HG02840 (cell line): ENCODE results near the gene CYYR1.

ENCODE experiments used
- ATAC-seq: cut with Tn5 transposase; IDR thresholded peaks from one replicate; pipeline ENCODE4 v1.9.1; 2021; ENCODE audit warnings: mild to moderate bottlenecking, moderate library complexity, moderate number of reproducible peaks; ENCODE audit not compliant: unreplicated experiment, low FRiP score

The CYYR1 gene

DNA sequence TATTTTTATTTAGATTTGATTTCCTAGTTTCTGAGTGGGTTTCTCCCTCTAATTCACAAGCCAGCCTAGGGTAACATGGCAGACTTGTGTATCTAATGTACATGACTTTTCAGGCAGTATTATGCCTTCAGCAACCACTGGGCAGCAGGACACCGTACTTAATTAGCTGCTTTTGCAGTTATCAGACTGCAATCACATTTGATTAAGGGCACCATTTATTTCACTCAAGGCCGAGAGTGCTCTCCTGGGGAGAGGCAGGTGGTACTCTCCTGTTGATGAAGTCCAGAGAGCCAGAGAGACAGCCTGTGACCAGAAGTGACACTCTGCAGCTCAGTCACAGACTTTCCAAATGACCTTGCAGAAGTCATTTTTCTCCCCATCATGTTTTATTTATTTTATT is 18.7 kb downstream of the CYYR1 start:
- no peak for ATAC-seq

DNA sequence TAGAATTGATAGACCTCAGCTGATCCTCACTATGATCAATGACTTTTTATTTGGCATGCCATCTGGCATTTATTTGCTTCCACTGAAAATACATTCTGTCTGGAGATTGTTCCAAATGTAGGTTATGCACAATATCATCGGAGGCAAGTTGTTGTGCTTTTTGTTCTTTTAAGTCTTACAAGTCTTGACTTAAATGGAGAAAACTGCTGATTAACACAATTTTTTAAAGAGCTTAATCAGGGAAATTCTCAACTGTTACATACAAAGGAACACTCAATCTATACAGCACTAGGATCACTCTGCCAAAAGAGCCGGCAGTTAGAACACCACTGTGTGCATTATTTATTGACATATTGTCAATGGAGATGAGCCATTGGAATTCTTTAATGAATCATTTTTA is 19.2 kb downstream of the CYYR1 start:
- no peak for ATAC-seq

DNA sequence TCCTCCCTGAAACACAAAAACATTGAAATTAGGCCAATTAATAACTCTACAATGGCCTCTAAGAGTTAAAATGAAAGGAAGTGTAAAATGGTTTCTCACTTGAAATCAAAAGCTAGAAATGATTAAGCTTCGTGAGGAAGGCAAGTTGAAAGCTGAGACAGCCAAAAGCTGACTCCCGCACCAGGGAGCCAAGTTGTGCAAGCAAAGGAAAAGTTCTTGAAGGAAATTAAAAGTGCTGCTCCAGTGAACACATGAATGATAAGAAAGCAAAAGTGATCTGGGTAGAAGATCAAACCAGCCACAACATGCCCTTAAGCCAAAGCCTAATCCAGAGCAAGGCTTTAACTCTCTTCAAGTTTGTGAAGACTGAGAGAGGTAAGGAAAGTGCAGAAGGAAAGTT is 22.8 kb downstream of the CYYR1 start:
- no peak for ATAC-seq

DNA sequence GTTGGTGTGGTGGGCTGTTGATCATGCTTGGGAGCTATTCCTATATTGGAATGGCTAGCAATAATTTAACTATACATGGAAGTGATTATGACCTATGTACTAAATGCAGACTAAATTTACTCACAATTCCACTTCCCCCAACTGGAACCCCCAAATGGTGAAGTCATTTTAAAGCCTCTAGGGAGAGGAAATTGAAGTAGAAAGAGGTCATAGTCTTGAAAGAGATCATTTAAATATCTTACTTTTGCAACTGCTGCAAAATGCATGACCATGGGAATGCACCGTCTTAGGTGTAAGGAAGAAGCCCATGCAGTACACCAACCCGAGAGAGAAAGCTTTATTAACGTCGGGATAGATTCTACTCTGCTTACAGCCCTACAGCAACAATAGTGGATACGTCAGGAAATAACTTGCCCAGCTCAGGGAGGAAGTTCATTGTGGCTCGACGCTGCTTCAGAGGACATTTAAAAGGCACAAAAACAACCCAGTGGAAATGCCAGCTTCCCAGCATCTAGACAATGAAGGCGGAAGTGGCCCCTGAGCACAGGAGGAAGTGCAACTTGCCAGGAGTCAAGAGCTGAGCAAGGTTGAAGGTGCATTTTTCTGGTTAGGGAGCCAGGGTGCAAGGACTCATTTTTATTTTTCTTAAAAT is 26.5 kb downstream of the CYYR1 start:
- no peak for ATAC-seq

DNA sequence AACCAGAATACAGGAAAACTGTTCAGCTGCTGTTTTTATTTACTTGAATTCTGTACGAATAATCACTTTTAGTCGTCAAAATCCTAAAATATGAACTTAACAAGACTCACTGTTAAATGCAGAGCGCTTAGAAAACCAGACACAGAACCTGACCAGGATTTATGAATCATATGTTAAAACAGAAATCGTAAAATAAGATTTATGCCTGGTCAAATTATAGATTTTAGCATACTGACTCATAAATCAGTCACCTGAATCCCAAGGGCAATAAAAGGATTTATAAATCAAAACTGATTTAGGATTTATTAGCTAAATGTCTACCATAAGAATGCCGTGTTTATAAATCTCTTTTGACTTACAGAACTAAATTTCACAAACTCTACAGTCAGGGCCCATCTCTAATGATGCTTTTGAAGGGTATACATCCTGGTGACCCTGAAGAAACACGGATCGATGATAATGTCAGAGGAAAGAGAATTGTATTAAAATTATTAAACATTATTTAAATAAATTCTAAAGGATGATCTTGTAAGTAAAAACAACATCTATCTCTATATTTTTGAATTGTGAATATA is 28.8 kb downstream of the CYYR1 start:
- no peak for ATAC-seq

DNA sequence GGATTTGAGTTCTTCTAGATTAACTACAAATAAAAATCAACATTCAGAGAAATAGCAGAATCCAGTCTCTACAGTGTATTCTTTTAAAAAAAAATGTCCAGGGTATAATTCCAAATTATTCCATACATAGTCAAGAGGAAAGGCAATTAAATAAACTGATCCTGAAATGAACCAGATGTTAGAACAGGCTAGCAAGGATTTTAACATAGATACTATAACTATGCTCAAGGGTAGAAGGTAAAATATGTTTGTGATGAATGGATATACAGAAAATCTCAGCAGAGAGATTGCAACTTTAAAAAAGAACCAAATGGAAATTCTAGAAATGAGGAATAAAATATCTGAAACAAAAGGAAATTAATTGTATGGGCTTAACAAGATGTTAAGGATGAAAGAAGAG is 32.4 kb downstream of the CYYR1 start:
- no peak for ATAC-seq

DNA sequence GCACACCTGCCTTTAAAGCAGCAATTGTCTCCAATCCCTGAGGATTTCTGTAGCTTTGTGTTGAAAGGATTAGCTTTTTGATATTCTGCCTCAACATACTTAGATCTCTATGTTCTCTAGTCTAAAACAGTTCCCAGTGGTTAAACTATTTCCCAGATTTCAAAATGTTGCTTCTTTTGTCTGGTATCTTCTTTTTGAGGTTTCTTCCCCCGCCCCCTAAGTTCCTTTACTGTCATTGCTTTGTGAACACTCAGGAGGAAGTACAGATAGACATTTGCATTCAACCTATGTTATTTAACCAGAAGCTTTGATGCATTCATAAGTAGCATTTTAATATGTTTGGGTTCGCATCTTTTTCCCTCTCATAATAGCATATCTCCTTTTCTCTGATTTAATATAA is 33.5 kb downstream of the CYYR1 start:
- ATAC-seq: no peak

DNA sequence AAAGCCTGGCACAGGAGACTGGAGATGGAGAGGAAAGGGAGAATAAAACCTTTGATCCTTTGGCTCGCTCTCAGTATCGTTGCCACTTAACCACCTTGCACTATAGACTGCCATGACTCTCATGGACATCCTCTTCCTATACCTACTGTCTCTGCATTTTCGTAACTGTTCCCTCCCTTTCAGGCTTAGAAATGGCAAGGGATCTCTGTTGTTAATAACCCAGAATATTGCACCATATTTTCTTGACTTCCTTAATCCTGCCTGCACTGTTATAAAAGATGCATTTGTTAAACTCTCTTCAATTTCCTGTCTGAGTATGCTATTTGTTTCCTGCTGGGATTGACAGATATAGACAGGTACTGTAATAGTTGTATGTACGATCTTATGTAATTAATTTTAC is 38.6 kb downstream of the CYYR1 start:
- ATAC-seq: no peak

DNA sequence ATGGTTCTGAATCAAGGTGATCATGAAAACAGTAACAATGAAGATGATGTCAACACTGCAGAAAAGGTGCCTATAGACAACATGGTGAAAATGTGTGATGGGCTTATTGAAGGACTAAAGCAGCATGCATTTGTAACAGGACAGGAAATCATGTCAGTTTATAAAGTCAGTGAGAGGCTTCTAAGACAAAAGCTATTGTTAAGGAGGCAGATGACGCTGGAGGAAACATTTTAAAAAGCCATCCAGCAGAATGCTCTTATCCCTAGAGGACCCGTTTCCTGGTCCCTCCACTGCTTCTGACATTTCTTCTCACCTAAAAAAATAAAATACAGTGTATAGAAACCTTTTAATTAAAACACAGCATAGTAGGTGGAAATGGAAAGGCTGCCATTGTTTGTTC is 40.9 kb downstream of the CYYR1 start:
- no peak for ATAC-seq

DNA sequence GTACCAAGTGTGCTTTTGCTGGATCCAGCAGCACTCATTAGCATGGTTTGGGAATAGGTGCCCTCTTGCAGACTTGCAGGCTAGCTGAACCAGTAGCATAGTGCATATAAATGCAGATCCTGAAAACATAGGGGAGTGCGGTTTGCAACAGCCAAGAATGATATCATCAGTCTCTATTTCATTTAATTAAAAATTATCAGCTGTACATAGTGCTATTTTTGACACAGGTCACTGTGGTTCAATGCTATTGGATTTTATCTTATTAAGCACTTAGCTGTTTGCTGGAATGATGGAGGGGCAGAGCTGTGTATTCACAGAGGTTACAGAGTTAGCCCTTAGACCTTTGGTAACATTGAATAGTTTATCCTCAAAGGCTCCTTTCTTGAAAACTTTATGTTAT is 43.6 kb downstream of the CYYR1 start:
- ATAC-seq: no peak

DNA sequence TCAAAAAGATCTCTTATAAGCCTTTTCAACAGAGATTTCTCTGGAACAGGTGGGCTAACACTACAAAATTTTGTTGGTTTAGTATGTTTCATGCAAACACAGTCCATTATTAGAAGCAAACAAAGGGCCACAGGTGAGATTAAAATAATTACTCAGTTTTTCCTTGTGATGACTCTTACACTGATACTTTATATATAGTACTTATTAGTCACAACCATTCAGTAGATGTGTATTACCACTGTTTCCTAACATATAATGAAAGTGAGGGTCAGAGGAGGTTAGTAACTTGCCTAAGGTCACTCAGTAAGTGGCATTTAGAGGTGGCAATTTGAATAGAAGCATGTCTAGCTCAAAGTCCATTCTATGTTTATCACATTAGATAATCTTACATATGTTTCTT is 44.2 kb downstream of the CYYR1 start:
- no peak for ATAC-seq

DNA sequence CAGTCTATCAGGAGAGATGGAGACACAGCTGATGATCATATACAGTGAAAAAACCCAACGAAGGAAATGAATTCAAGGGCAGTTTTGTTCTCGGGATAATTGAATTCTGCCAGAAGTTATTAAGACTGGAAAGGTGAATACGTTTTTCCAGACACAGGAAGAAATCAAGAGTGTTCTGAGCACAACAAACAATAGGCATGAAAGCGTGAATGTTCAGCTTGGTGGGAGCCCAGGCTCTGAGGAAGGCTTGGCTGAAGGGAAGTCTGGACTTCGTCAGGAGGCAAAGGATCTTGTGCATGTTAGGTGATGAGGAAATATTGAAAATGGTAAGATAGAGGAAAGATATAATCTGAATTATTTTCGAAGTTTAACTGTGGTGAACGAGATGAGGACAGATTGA is 50.4 kb downstream of the CYYR1 start:
- no peak for ATAC-seq

DNA sequence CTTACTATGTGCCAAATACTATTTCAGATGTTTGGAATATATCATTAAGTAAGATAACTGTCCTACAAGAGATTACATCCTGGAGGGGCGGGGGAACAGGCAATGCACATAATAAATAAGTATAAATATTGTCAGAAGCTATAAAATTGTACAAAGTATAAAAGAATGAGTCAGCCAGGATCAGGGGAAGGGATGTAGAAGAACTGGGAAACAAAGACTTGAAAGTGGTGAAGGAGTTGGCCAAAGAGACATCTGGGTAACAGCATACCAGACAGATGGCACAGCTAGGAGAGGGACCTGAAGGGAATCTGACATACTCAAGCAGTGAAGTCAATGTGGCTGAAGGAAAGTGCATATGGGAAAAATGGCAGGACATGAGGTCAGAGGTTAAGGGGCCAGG is 53.9 kb downstream of the CYYR1 start:
- ATAC-seq: no peak

DNA sequence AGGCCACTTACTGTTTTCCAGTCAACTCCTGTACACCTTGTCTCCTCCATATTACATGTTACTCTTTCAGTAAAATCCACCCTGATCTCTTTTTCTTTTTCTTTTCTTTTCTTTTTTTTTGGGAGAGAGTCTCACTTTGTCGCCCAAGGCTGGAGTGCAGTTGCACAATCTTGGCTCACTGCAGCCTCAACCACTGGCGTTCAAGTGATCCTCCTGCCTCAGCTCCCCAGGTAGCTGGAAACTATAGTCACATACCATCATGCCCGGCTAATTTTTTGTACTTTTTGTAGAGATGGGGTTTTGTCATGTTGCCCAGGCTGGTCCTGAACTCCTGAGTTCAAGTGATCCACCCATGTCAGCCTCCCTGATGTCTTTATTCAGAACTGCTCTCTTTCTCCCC is 57.8 kb downstream of the CYYR1 start:
- no peak for ATAC-seq

DNA sequence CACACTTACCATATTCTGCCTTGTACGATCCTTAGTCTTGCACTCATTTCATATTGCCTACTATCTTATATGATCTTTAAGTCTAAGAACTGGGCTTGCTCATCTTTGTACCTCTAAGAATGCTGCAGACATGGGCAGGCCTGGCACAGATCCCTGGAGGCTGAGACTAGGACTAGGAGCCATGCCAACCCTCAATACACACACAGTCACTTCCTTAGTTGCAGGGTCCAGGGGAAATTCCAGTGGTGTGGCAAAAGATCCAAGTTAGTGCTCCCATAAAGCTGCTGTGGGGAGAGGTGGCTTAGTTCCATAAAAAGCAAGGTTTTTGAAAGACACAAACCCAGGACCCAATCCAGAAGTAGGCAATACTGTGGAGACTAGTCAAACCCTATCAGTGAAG is 59.9 kb downstream of the CYYR1 start:
- no peak for ATAC-seq

DNA sequence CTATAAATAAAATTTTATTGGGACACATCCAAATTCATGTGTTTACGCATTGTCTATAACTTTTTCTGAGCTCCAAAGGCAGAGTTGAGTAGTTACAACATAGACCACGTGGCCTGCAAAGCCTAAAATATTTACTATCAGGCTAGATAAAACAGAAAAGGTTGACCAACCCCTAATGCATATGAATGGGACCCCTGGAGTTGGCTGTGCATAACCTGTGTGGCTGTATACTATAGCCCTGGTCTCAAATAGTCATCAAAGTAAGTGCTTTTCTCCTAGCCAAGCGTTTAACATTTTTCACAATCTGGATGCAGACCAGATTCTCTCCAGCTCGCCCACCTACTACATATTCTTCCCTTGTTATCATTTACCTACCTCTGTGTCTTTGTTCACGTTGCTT is 60.4 kb downstream of the CYYR1 start:
- no peak for ATAC-seq

DNA sequence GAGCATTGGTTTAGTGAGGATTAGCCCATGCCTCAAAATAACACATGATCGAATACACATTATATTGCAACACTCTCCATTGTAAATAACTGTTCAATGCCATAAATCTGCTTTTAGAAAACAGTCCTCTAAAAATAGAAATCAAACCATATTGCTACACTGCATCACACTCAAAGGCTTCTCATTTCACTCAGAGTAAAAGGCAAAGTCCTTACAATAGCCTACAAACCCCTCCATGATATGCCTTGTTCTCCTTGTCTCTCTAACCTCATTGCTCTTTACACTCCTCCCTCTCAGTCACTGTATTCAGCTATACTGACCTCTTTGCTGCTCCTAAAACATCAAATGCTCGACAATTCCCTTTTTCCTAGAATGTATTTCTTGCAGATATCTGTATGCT is 64.2 kb downstream of the CYYR1 start:
- no peak for ATAC-seq

DNA sequence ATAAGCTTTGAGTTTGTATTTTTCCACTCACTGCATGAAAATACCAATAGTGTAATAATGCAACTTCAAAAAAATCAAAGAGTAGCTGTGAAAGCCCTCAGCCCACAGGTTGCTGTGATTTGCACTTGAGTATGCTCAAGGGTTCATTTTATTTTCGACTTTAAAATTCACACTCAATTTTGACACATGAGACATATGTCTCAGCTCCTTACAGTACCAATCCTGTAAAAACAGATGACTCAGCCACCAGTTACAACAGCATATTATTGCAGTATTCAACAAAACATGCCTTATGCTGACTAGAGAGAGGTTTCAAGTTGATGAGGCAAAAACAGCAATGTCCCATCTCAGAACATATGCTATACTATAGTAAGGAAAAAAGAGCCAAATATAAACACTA is 66.1 kb downstream of the CYYR1 start:
- no peak for ATAC-seq

DNA sequence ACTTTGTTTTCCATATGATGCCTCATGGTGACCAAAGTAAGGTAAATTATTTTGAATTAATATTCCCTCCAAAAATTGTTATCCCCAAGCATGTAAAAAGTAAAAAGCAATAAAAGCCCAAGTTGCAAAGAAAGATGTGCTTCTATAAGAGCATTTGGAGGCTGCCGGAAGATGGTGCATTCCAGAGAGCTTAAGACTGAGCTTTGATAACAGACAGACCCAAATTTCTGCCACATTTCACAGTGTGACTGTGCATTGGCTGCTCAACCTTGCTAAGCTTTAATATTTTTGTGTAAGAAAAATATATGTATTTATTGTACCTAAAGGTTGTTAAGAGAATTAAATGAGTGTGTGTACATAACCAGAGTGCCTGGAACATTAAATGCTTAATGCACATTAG is 67.9 kb downstream of the CYYR1 start:
- ATAC-seq: no peak

DNA sequence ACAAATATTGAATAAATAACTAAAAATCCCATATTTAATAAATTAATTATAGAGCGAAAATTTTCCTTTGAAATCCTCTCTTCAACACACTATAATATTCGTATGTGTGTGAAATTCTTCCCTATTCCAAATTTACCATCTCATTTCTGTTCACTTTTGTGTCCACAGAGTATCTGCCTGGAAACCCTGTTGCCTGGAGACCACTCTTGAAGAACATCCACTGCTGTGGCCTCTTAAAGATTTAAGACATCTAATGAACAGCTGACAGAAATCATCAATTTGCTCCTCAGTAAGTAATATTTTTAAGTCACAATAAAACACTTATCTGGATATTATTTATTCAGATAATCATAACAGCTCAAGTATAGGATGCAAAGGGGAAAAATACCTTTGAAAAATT is 69.7 kb downstream of the CYYR1 start:
- ATAC-seq: no peak

DNA sequence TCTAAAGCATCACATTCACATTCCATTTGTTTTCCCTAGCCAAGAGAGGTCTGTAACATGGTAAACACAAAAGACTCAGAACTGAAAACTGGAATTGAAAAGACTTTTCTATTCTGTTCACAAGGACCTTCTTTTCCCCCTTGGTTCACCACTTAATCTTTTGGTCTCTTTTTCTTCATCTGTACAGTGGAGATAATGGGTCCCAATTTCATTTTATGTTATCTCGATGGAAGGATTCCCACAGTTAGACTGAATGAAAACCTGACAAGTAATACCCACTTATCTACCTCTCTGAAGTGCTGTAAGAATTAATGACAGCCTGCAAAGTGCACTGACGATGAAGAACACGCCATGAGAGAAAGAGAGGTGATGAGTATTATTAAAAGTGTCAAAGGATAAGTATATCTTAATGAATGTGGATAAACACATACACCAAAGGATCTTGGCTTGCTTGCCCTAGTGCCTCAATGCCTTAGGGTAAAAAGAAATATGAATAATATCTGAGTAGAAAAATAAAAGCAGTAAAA is 71.5 kb downstream of the CYYR1 start:
- no peak for ATAC-seq

DNA sequence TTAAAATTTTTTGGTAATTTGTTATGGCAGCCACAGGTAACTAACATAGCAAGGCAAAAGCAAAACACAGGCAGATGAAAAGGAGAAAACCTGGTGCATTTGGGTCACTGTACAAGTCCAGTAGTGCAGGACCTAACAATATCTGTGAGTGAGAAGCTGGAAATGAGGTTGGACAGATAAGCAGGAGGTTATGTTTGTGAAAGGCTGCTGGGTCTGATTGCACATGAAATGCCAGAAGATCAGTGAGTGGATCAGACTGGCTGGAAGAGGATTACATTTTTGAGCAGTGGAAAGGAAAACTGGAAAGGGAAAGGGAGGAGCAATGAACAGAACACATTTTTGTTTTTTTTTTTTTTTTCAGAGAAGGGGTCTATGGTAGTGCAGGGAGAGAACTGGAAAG is 73.6 kb downstream of the CYYR1 start:
- ATAC-seq: no peak
